Cardiac fibroblast (primary cell): ENCODE results near the gene SMAD3.

ENCODE experiments used
- DNase-seq, 2 donors: peaks; one replicate each; pipeline versions ENCODE4 v3.0.0 to v3.0.0-alpha.2; 2010; ENCODE audit warnings: low read depth in 2 of 2
- H3K4me3 ChIP-seq, 2 donors: replicated peaks in 1 of 2; 1 replicate in 1 of 2; 2 replicates in 1 of 2; pipeline ENCODE4 v1.5.1; 2011; ENCODE audit warnings: low read depth in 2 of 2, low read length in 2 of 2, mild to moderate bottlenecking in 2 of 2, moderate library complexity in 1 of 2
- CTCF ChIP-seq: IDR thresholded peaks from one replicate; pipeline ENCODE4 v1.5.1; 2011; ENCODE audit warnings: low read depth, mild to moderate bottlenecking, low read length, inconsistent platforms

The SMAD3 gene

GRCh38 chr15:67177752-67178151 is 112.3 kb downstream of the SMAD3 start:
- H3K4me3 ChIP-seq: no peak overlapping the region
- no peak for TF ChIP-seq CTCF
- DNase-seq: peak; percentile 40 to 62

- no peak for TF ChIP-seq CTCF
- peak; percentile 96 to 97 for DNase-seq
- H3K4me3 ChIP-seq: no peak overlapping the region
Measured at GRCh38 chr15:67178569-67179210, 113.3 kb downstream of the SMAD3 start.

GRCh38 chr15:67179411-67179995 is 114.1 kb downstream of the SMAD3 start:
- no peak for TF ChIP-seq CTCF
- no peak overlapping the region for H3K4me3 ChIP-seq
- DNase-seq: no peak

GRCh38 chr15:67180035-67180434 is 114.6 kb downstream of the SMAD3 start:
- no peak overlapping the region for H3K4me3 ChIP-seq
- DNase-seq: no peak
- TF ChIP-seq CTCF: no peak

- no peak for DNase-seq
- TF ChIP-seq CTCF: no peak
- no peak overlapping the region for H3K4me3 ChIP-seq
Measured at GRCh38 chr15:67180514-67181191, 115.3 kb downstream of the SMAD3 start.

- no peak overlapping the region for H3K4me3 ChIP-seq
- DNase-seq: no peak
- peak; percentile 3 for TF ChIP-seq CTCF
Measured at GRCh38 chr15:67181221-67181639, 115.8 kb downstream of the SMAD3 start.
